DMS 273 (cell line): ENCODE measurements around the gene PLCB3.
A peak's percentile ranks its signal among the peaks of the same experiment; 100 is the strongest.

Experiments used
- DNase-seq: peaks from one replicate; lab custom pipeline; 2025; ENCODE audit not compliant: unreplicated experiment; lab: John Stamatoyannopoulos, UW

The PLCB3 gene

GRCh38 chr11:64251016-64251752 is at the start of gene PLCB3:
PLCB3 (plus strand) TSS chr11:64251530; CDS start chr11:64251650, 120 bp downstream.
- DNase-seq = peak; percentile 75

- DNase-seq = no peak
Observed at GRCh38 chr11:64201543-64201942, 49.8 kb upstream of the PLCB3 start.

GRCh38 chr11:64202992-64203391 is 48.3 kb upstream of the PLCB3 start:
- no peak for DNase-seq

- no peak for DNase-seq
Observed at GRCh38 chr11:64203421-64204079, 47.8 kb upstream of the PLCB3 start.

GRCh38 chr11:64204080-64204440 is 47.3 kb upstream of the PLCB3 start:
- no peak for DNase-seq

GRCh38 chr11:64204464-64204989 is 46.8 kb upstream of the PLCB3 start:
- DNase-seq = peak; percentile 98

GRCh38 chr11:64206457-64207255 is 44.7 kb upstream of the PLCB3 start, which contains the start of gene FERMT3:
FERMT3 (plus strand) TSS chr11:64206721; CDS start chr11:64207365, 644 bp downstream.
- DNase-seq = no peak

- no peak for DNase-seq
Observed at GRCh38 chr11:64207256-64208085, 43.9 kb upstream of the PLCB3 start.

- no peak for DNase-seq
Observed at GRCh38 chr11:64208086-64208795, 43.1 kb upstream of the PLCB3 start.

GRCh38 chr11:64208796-64209562 is 42.4 kb upstream of the PLCB3 start:
- DNase-seq = no peak

- DNase-seq = no peak
Observed at GRCh38 chr11:64209563-64209843, 41.8 kb upstream of the PLCB3 start.

GRCh38 chr11:64210301-64211020 is 40.9 kb upstream of the PLCB3 start:
- peak; percentile 86 for DNase-seq

GRCh38 chr11:64211181-64211872 is 40.0 kb upstream of the PLCB3 start:
- no peak for DNase-seq

GRCh38 chr11:64216879-64217278 is 34.5 kb upstream of the PLCB3 start:
- DNase-seq = no peak

- DNase-seq = no peak
Observed at GRCh38 chr11:64218628-64219353, 32.5 kb upstream of the PLCB3 start.

GRCh38 chr11:64219354-64219684 is 32.0 kb upstream of the PLCB3 start:
- no peak for DNase-seq

GRCh38 chr11:64219755-64220154 is 31.6 kb upstream of the PLCB3 start:
- DNase-seq = no peak

GRCh38 chr11:64220271-64220670 is 31.1 kb upstream of the PLCB3 start:
- no peak for DNase-seq
